NCI-H2171 treated with DMSO at 0.1 percent for 48 hours (cell line): Measurements from ENCODE around the gene DNAAF9.

Experiments
- DNase-seq: peaks from one replicate; lab custom pipeline; 2025; lab: John Stamatoyannopoulos, UW

DNAAF9 gene

GRCh38 chr20:3410464-3410863 lies 3.0 kb upstream of the DNAAF9 start:
- no peak for DNase-seq

- DNase-seq = no peak
Observed at GRCh38 chr20:3409417-3409816, 1.9 kb upstream of the DNAAF9 start.

GRCh38 chr20:3407771-3408637 lies 535 bp upstream of the DNAAF9 start:
- peak; percentile 83 for DNase-seq

- DNase-seq = no peak
Observed at GRCh38 chr20:3406481-3407039, 909 bp downstream of the DNAAF9 start.

- no peak for DNase-seq
Observed at GRCh38 chr20:3405696-3406358, 1.6 kb downstream of the DNAAF9 start.

- DNase-seq = no peak
Observed at GRCh38 chr20:3405139-3405538, 2.3 kb downstream of the DNAAF9 start.

GRCh38 chr20:3404402-3404801 lies 3.1 kb downstream of the DNAAF9 start:
- DNase-seq = no peak

- no peak for DNase-seq
Observed at GRCh38 chr20:3403741-3404140, 3.7 kb downstream of the DNAAF9 start.

- DNase-seq = no peak
Observed at GRCh38 chr20:3402453-3402852, 5.0 kb downstream of the DNAAF9 start.

GRCh38 chr20:3400260-3401155 lies 7.0 kb downstream of the DNAAF9 start:
- DNase-seq = no peak

GRCh38 chr20:3398681-3399252 lies 8.7 kb downstream of the DNAAF9 start:
- DNase-seq = no peak

- DNase-seq = no peak
Observed at GRCh38 chr20:3396492-3396891, 11.0 kb downstream of the DNAAF9 start.

GRCh38 chr20:3392756-3393155 lies 14.7 kb downstream of the DNAAF9 start:
- DNase-seq = no peak

- DNase-seq = no peak
Observed at GRCh38 chr20:3390759-3391425, 16.6 kb downstream of the DNAAF9 start.

- DNase-seq = no peak
Observed at GRCh38 chr20:3383878-3384495, 23.5 kb downstream of the DNAAF9 start.

GRCh38 chr20:3382836-3383235 lies 24.6 kb downstream of the DNAAF9 start:
- DNase-seq = no peak

- no peak for DNase-seq
Observed at GRCh38 chr20:3380228-3381070, 27.0 kb downstream of the DNAAF9 start.

- no peak for DNase-seq
Observed at GRCh38 chr20:3378138-3378537, 29.3 kb downstream of the DNAAF9 start.

GRCh38 chr20:3377644-3378043 lies 29.8 kb downstream of the DNAAF9 start:
- no peak for DNase-seq

- DNase-seq = no peak
Observed at GRCh38 chr20:3374296-3374695, 33.2 kb downstream of the DNAAF9 start.
